ENCODE measurements around the gene FAM111A.

Gene FAM111A

GRCh38 chr11:59138643-59139042, 4.0 kb upstream of the FAM111A start:
- no peak for DNase-seq (ENCODE audit: extremely low spot score, insufficient read length, low read depth)

GRCh38 chr11:59141191-59141590, 1.5 kb upstream of the FAM111A start:
- no peak for FAIRE-seq
- no peak for DNase-seq (ENCODE audit: extremely low spot score, insufficient read length, low read depth)

More at GRCh38 chr11:59138643-59139042, 4.0 kb upstream of the FAM111A start:
- no peak for FAIRE-seq

- DNase-seq (ENCODE audit: extremely low spot score, insufficient read length, low read depth) (no peak), FAIRE-seq (no peak)
These were observed 789 bp upstream of the FAM111A start for GRCh38 chr11:59141673-59142460.

- DNase-seq (ENCODE audit: extremely low spot score, insufficient read length, low read depth), result no peak
These were observed 1.4 kb downstream of the FAM111A start for GRCh38 chr11:59144096-59144495.

GRCh38 chr11:59144579-59145345, 2.1 kb downstream of the FAM111A start:
- DNase-seq (ENCODE audit: extremely low spot score, insufficient read length, low read depth) (peak; percentile 63), FAIRE-seq (peak; percentile 90)

More at GRCh38 chr11:59144096-59144495, 1.4 kb downstream of the FAM111A start:
- no peak for FAIRE-seq

GRCh38 chr11:59145534-59145933, 2.9 kb downstream of the FAM111A start:
- no peak for FAIRE-seq

GRCh38 chr11:59151761-59152160, 9.1 kb downstream of the FAM111A start:
- DNase-seq (ENCODE audit: extremely low spot score, insufficient read length, low read depth) (no peak), FAIRE-seq (peak; percentile 73)

More at GRCh38 chr11:59145534-59145933, 2.9 kb downstream of the FAM111A start:
- no peak for DNase-seq (ENCODE audit: extremely low spot score, insufficient read length, low read depth)

- DNase-seq (ENCODE audit: extremely low spot score, insufficient read length, low read depth), result no peak
- FAIRE-seq, result peak; percentile 86
These were observed 9.8 kb downstream of the FAM111A start for GRCh38 chr11:59152312-59152951.

GRCh38 chr11:59154610-59155009, 12.0 kb downstream of the FAM111A start:
- no peak for FAIRE-seq
- no peak for DNase-seq (ENCODE audit: extremely low spot score, insufficient read length, low read depth)

GRCh38 chr11:59157433-59157832, 14.8 kb downstream of the FAM111A start:
- DNase-seq (ENCODE audit: extremely low spot score, insufficient read length, low read depth) (no peak), FAIRE-seq (no peak)

GRCh38 chr11:59158206-59159068, 15.8 kb downstream of the FAM111A start:
- DNase-seq (ENCODE audit: extremely low spot score, insufficient read length, low read depth) (no peak), FAIRE-seq (peak; percentile 92)

- FAIRE-seq (no peak), DNase-seq (ENCODE audit: extremely low spot score, insufficient read length, low read depth) (no peak)
These were observed 21.4 kb downstream of the FAM111A start for GRCh38 chr11:59164028-59164427.

GRCh38 chr11:59171508-59172322, 29.1 kb downstream of the FAM111A start, which contains the start of gene DTX4:
DTX4 (plus strand) TSS chr11:59172132; CDS start chr11:59172596, 464 bp downstream.
- DNase-seq (ENCODE audit: extremely low spot score, insufficient read length, low read depth) (peak; percentile 67), FAIRE-seq (peak; percentile 94)

- no peak for DNase-seq (ENCODE audit: extremely low spot score, insufficient read length, low read depth)
- peak; percentile 54 for FAIRE-seq
These were observed 29.9 kb downstream of the FAM111A start for GRCh38 chr11:59172345-59173079.

GRCh38 chr11:59173080-59173963, 30.7 kb downstream of the FAM111A start:
- DNase-seq (ENCODE audit: extremely low spot score, insufficient read length, low read depth), result no peak
- no peak for FAIRE-seq

- FAIRE-seq (no peak), DNase-seq (ENCODE audit: extremely low spot score, insufficient read length, low read depth) (no peak)
These were observed 31.5 kb downstream of the FAM111A start for GRCh38 chr11:59173964-59174663.

GRCh38 chr11:59174664-59175033, 32.0 kb downstream of the FAM111A start:
- FAIRE-seq, result no peak
- DNase-seq (ENCODE audit: extremely low spot score, insufficient read length, low read depth), result no peak
